B cell (primary cell): Measurements from ENCODE around the gene KRTAP12-4. TPM values are rescaled to one million over a fixed set of nuclear protein-coding genes. Genes with fewer than 3 reads are reported as not detected.

Experiments used
- ATAC-seq: fragments of 200-7000 bp; cut with Tn5 transposase; one replicate; pipeline ENCODE4 v1.10.0; 2021; ENCODE audit warnings: low read depth, mild to moderate bottlenecking, moderate number of reproducible peaks, moderate library complexity
- CTCF ChIA-PET: fragments of 350-600 bp; sonication (Branson Sonifier 250); formaldehyde crosslinking; loops from one replicate; lab custom pipeline; 2021; ENCODE audit warnings: antibody characterized with exemption, inconsistent platforms; lab: Charles Lee
- POLR2A ChIA-PET: fragments of 350-600 bp; sonication (Branson Sonifier 250); formaldehyde crosslinking; loops from one replicate; lab custom pipeline; 2021; ENCODE audit warnings: antibody characterized with exemption; lab: Charles Lee
- DNase-seq: peaks from one replicate; pipeline ENCODE4 v3.0.0; 2013
- H2AFZ ChIP-seq: 2 replicates; pipeline ENCODE4 v1.6.1; 2012; ENCODE audit warnings: mild to moderate bottlenecking, low read depth, low read length; ENCODE audit not compliant: insufficient read depth, poor library complexity, severe bottlenecking
- H3K27ac ChIP-seq, 2 donors: 1 replicate in 1 of 2; 2 replicates in 1 of 2; pipeline ENCODE4 v1.5.1; 2012 to 2013; ENCODE audit warnings: low read length in 2 of 2, mild to moderate bottlenecking in 2 of 2, moderate library complexity in 1 of 2
- H3K27me3 ChIP-seq, 4 experiments: fragments of 200-600 bp in 1 of 4; sonication (generic) in 1 of 4; replicated peaks in 1 of 4; 1 replicate in 2 of 4; 2 replicates in 2 of 4; pipeline versions ENCODE4 v1.6.1 to v1.7.0; 2013 to 2016; ENCODE audit warnings: low read length in 3 of 4, mild to moderate bottlenecking in 2 of 4, mixed read lengths in 1 of 4, moderate library complexity in 1 of 4; ENCODE audit not compliant: insufficient read depth in 4 of 4, control insufficient read depth in 3 of 4; ENCODE audit errors: control extremely low read depth in 1 of 4
- H3K36me3 ChIP-seq, 2 experiments: replicated peaks in 1 of 2; 1 replicate in 1 of 2; 2 replicates in 1 of 2; pipeline versions ENCODE4 v1.6.1 to v1.7.1; 2013; ENCODE audit warnings: low read length in 1 of 2; ENCODE audit not compliant: insufficient read depth in 2 of 2, control insufficient read depth in 1 of 2; ENCODE audit errors: control extremely low read depth in 1 of 2, extremely low read depth in 1 of 2
- H3K4me1 ChIP-seq, 2 donors: fragments of 200-600 bp in 1 of 2; sonication (generic) in 1 of 2; 1 replicate in 1 of 2; 2 replicates in 1 of 2; pipeline versions ENCODE4 v1.5.1 to v1.6.1; 2013 to 2017; ENCODE audit warnings: low read length in 2 of 2; ENCODE audit not compliant: control insufficient read depth in 2 of 2, insufficient read depth in 2 of 2
- H3K4me2 ChIP-seq: replicated peaks from 2 replicates; pipeline ENCODE3; 2012; ENCODE audit warnings: mild to moderate bottlenecking, low read depth, low read length; ENCODE audit not compliant: poor library complexity, severe bottlenecking
- H3K4me3 ChIP-seq, 5 experiments: fragments of 200-600 bp in 1 of 5; sonication (generic) in 1 of 5; 1 replicate in 3 of 5; 2 replicates in 2 of 5; pipeline versions ENCODE4 v1.5.1 to v1.7.0; 2011 to 2016; ENCODE audit warnings: low read length in 4 of 5, mild to moderate bottlenecking in 4 of 5, low read depth in 2 of 5, control low read depth in 1 of 5, moderate library complexity in 1 of 5; ENCODE audit not compliant: insufficient read depth in 1 of 5; ENCODE audit errors: control extremely low read depth in 1 of 5, extremely low read depth in 1 of 5
- H3K79me2 ChIP-seq: fragments of 200-600 bp; sonication (generic); one replicate; pipeline ENCODE4 v1.6.0; 2016; ENCODE audit warnings: low read length; ENCODE audit not compliant: control insufficient read depth, insufficient read depth
- H3K9ac ChIP-seq: fragments of 200-600 bp; sonication (generic); 2 replicates; pipeline ENCODE4 v1.6.1; 2017; ENCODE audit warnings: mild to moderate bottlenecking, low read length, moderate library complexity
- H3K9me3 ChIP-seq, 3 donors: one replicate each; pipeline versions ENCODE4 v1.6.1 to v1.7.1; 2013; ENCODE audit warnings: low read length in 2 of 3; ENCODE audit not compliant: control insufficient read depth in 2 of 3, insufficient read depth in 1 of 3; ENCODE audit errors: control extremely low read depth in 1 of 3
- H4K20me1 ChIP-seq: 2 replicates; pipeline ENCODE4 v1.6.0; 2012; ENCODE audit warnings: mild to moderate bottlenecking, low read length; ENCODE audit not compliant: insufficient read depth, control insufficient read depth, poor library complexity, severe bottlenecking
- H3K27ac Mint-ChIP-seq: one replicate; pipeline ENCODE4 v1.8.0; 2021; ENCODE audit warnings: mixed read lengths
- H3K27me3 Mint-ChIP-seq: one replicate; pipeline ENCODE4 v1.8.0; 2021; ENCODE audit warnings: mixed read lengths
- H3K4me1 Mint-ChIP-seq: one replicate; pipeline ENCODE4 v1.8.0; 2021; ENCODE audit warnings: mixed read lengths
- H3K4me3 Mint-ChIP-seq: one replicate; pipeline ENCODE4 v1.8.0; 2021; ENCODE audit warnings: mixed read lengths
- H3K9me3 Mint-ChIP-seq: one replicate; pipeline ENCODE4 v1.8.0; 2022; ENCODE audit warnings: mixed read lengths; ENCODE audit not compliant: insufficient read depth
- CTCF ChIP-seq: fragments of 200-600 bp; IDR thresholded peaks from one replicate; pipeline ENCODE4 v1.8.0; 2022; ENCODE audit warnings: antibody characterized with exemption, mild to moderate bottlenecking
- EZH2 ChIP-seq: IDR thresholded peaks from 2 replicates; pipeline ENCODE4 v1.6.1; 2012; ENCODE audit warnings: borderline replicate concordance, low read depth, mild to moderate bottlenecking, moderate library complexity, low read length; ENCODE audit not compliant: insufficient read depth, poor library complexity, severe bottlenecking
- WGBS: methylation state at CpG from one replicate; pipeline ENCODE4 v1.1.5; 2013; ENCODE audit warnings: missing lambda C conversion rate; ENCODE audit not compliant: insufficient coverage; 5-methylcytosine and 5-hydroxymethylcytosine counted together
- intact Hi-C: fragments of 100-400 bp; cut with micrococcal nuclease; formaldehyde crosslinking; loops from one replicate; pipeline ENCODE4 v1.10.0; 2022
- polyA plus RNA-seq: library from polyadenylated mRNA; depleted of rRNA; stranded (reverse); fragments of >200 nt; gene quantifications from 2 replicates; pipeline ENCODE4 v1.2.3, GENCODE V29; 2012
- total RNA-seq, 2 donors: library from RNA; stranded (reverse); fragments of 120-200 nt in 1 of 2; gene quantifications; 1 replicate in 1 of 2; 2 replicates in 1 of 2; pipeline versions ENCODE4 v1.2.3 to v1.2.4, GENCODE V29; 2013 to 2022

The KRTAP12-4 gene
- total and polyA plus RNA-seq, 2 donors (not counting 1 experiment from before 2014, with no cell fraction given), result not detected

- no peaks in the 10 kb centered on the region for H3K4me1 ChIP-seq
- peaks cover 0 to 20% (median 8%) of the 10 kb centered on the region in 4 experiments for H3K27me3 ChIP-seq
- no peak overlapping the region for H2AFZ ChIP-seq
- H3K9ac ChIP-seq, result no peak overlapping the region
- peaks cover 12% of the 10 kb centered on the region for H3K9me3 Mint-ChIP-seq
- H3K36me3 ChIP-seq, result no peaks in the 10 kb centered on the region
- ChIA-PET CTCF (no interaction called here), POLR2A (no interaction called here)
- no peaks in the 10 kb centered on the region for H3K79me2 ChIP-seq
- peaks cover 4 to 10% (median 8%) of the 10 kb centered on the region in 3 donors for H3K9me3 ChIP-seq
- no peak overlapping the region for H3K27ac ChIP-seq
- TF ChIP-seq EZH2 (no peak), CTCF (no peak)
- H4K20me1 ChIP-seq, result no peaks in the 10 kb centered on the region
- no peak overlapping the region for H3K4me2 ChIP-seq
- H3K4me1 Mint-ChIP-seq, result no peaks in the 10 kb centered on the region
- H3K27ac Mint-ChIP-seq, result no peak overlapping the region
- ATAC-seq (no peak), DNase-seq (no peak)
- intact Hi-C loops, result no loop called here
- H3K4me3 ChIP-seq, result no peak overlapping the region
- no peak overlapping the region for H3K4me3 Mint-ChIP-seq
- 82% methylated on average over 8 of the region's 8 CpGs for WGBS
- H3K27me3 Mint-ChIP-seq, result peaks cover 49% of the 10 kb centered on the region
These were observed 41.2 kb upstream of the KRTAP12-4 start for GRCh38 chr21:44695641-44696040.

DNA sequence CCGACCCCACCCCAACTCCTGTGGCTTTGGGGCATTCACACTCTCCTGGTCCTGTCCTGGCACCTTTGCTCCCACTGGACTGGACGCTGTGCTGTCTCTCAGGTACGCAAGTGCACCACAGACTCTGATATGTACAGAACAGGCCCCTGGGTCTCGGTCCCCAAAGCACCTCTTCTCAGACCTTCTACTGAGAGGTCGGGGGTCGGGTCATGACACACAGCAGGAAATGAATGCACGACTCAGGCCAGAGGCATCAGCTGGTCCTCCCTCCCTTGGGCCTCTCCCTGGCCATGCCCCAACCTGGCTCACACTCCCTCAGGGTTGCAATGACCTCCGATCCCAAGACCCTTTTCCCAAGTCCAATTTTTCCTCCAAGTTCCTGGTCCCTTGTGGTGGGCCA, 40.7 kb upstream of the KRTAP12-4 start:
- no peak overlapping the region for H3K27ac ChIP-seq
- CTCF ChIA-PET, result no interaction called here

More for the DNA sequence above, 40.7 kb upstream of the KRTAP12-4 start:
- Histone ChIP-seq H4K20me1 (no peaks in the 10 kb centered on the region), H2AFZ (no peak overlapping the region), H3K79me2 (no peaks in the 10 kb centered on the region), H3K36me3 (no peaks in the 10 kb centered on the region), H3K27me3 (peaks cover 0 to 17% (median 8%) of the 10 kb centered on the region in 4 experiments), H3K4me2 (no peak overlapping the region), H3K4me1 (no peaks in the 10 kb centered on the region), H3K4me3 (no peak overlapping the region), H3K9me3 (peaks cover 4 to 10% (median 8%) of the 10 kb centered on the region in 3 donors), H3K9ac (no peak overlapping the region)
- Mint-ChIP-seq H3K4me3 (no peak overlapping the region), H3K27me3 (peaks cover 53% of the 10 kb centered on the region), H3K9me3 (peaks cover 12% of the 10 kb centered on the region), H3K4me1 (no peaks in the 10 kb centered on the region), H3K27ac (no peak overlapping the region)
- TF ChIP-seq EZH2, result no peak
- TF ChIP-seq CTCF, result no peak
- intact Hi-C loops, result no loop called here
- 64% methylated on average over 7 of the region's 8 CpGs for whole genome bisulfite sequencing
- POLR2A ChIA-PET, result no interaction called here
- no peak for ATAC-seq
- no peak for DNase-seq
